ENCODE results near the gene APOBEC3H. TPM values are rescaled to one million over a fixed set of nuclear protein-coding genes. Genes with fewer than 3 reads are reported as not detected.

APOBEC3H gene
- total RNA-seq, 1 donor from 2014 or later = not detected

DNA sequence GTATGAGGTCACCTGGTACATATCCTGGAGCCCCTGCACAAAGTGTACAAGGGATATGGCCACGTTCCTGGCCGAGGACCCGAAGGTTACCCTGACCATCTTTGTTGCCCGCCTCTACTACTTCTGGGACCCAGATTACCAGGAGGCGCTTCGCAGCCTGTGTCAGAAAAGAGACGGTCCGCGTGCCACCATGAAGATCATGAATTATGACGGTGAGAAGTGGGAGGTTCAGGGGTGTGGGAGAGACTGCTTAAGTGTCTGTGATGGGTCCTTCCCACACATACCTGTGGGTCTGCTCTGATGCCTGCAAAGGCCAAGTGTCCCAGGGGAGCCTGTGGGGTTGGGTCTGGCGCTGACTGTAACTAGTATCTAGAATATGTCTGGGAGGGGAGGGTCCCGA, 16.0 kb upstream of the APOBEC3H start:
- TF ChIP-seq, protein P1, sequence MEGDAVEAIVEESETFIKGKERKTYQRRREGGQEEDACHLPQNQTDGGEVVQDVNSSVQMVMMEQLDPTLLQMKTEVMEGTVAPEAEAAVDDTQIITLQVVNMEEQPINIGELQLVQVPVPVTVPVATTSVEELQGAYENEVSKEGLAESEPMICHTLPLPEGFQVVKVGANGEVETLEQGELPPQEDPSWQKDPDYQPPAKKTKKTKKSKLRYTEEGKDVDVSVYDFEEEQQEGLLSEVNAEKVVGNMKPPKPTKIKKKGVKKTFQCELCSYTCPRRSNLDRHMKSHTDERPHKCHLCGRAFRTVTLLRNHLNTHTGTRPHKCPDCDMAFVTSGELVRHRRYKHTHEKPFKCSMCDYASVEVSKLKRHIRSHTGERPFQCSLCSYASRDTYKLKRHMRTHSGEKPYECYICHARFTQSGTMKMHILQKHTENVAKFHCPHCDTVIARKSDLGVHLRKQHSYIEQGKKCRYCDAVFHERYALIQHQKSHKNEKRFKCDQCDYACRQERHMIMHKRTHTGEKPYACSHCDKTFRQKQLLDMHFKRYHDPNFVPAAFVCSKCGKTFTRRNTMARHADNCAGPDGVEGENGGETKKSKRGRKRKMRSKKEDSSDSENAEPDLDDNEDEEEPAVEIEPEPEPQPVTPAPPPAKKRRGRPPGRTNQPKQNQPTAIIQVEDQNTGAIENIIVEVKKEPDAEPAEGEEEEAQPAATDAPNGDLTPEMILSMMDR (conservative IDR thresholded peaks at IDR 0.05; ENCODE audit: low read depth, low read length) = no peak
- no peak overlapping the region for H3K4me3 ChIP-seq (ENCODE audit: low read depth, low read length)
- DNase-seq (ENCODE audit: low read depth) = no peak

DNA sequence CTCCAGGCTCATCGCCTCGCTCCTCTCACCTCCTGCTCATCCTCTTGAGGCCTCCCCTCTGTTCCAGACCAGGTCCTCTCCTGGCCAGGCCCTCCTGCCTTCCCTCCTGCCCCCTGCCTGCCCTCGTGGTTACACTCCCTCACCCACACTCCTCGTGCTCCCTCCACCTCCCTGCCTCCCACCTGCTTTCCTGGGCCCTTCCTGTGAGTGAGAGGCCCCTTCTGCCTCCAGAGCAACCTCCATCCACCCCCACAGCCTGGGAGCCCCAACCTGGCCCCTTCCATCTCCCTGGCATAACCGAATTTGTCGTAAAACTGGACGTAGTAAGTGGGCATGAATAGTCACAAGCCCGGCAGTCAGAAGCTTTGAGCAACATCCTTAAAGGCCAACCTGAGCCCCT, 15.4 kb upstream of the APOBEC3H start:
- H3K4me3 ChIP-seq (ENCODE audit: low read depth, low read length) = no peak overlapping the region
- TF ChIP-seq, protein P1 (conservative IDR thresholded peaks at IDR 0.05; ENCODE audit: low read depth, low read length) = no peak
- no peak for DNase-seq (ENCODE audit: low read depth)

DNA sequence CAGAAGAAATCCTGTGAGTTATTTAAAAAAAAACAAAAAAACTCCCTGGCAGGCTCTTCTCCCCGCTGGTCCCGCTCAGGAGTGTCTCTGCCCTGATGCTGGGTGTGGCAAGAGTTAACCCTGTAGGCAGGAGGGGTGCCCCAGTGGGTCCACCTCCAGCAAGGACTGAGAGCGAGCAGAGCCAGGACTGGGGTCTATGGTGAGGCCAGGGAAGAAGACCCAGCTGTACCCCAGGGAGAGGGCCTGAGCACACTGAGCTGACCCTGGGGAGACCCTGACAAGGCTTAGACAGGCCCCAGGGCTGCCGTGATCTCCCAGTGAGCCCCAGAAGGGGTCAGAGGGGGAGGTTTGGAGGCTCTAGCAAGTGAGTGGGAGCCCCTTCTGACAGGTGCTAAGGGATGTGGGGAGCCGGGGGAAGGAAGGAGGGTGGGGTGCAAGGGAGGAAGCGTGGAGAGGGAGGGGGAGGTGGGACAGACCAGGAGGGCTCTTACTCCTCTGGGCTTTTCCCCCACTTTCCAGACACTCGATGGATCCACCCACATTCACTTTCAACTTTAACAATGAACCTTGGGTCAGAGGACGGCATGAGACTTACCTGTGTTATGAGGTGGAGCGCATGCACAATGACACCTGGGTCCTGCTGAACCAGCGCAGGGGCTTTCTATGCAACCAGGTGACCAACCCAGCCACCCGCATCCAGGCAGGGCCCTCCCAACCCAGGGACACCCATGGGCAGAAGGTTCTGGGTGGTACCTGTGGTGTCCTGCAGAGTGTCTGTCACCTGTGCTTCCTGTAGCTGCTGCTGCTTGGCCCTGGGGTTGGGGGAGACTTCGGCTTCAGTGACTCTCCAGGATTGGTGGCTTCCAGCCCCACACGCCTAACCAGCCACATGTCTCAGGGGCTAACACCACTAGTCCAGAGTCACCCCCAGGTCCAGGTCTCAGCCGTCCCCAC, 13.6 kb upstream of the APOBEC3H start:
- TF ChIP-seq, protein P1 (conservative IDR thresholded peaks at IDR 0.05; ENCODE audit: low read depth, low read length) = no peak
- DNase-seq (ENCODE audit: low read depth) = no peak
- H3K4me3 ChIP-seq (ENCODE audit: low read depth, low read length) = no peak overlapping the region

DNA sequence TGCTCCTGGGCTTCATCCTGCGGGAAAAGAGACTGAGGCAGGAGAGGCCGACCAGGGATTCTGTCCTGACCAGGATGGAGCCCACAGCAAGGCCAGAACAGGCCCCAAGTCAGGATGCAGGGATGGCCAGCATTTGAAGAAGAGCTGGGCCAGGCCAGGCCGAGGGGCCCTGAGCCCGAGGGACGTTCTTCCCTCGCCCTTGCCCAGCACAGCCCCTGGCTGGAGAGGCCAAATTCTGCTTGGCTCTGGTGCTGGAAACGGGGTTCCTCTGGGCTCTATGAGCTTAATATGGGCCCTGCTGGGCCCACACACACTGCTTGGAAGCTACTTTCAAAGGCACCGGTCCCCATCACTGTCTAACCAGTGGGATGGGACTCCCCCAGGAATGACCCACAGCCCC, 12.4 kb upstream of the APOBEC3H start:
- no peak for DNase-seq (ENCODE audit: low read depth)
- no peak overlapping the region for H3K4me3 ChIP-seq (ENCODE audit: low read depth, low read length)
- TF ChIP-seq, protein P1 (conservative IDR thresholded peaks at IDR 0.05; ENCODE audit: low read depth, low read length) = no peak

DNA sequence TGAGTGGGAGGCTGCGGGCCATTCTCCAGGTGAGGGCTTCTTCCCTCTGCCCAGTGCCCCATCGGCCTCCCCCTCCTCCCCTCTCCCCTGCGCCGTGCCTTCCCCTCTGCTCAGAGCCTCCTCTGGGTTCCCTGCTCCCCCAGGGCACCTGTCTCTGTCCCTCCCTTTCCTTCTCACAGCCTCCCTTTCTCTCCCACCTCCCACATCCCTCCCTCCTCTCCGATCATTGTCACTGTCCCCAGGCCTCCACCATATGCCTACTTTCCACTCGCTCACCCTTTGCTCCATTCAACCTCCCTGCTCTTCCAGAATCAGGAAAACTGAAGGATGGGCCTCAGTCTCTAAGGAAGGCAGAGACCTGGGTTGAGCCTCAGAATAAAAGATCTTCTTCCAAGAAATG, 9.9 kb upstream of the APOBEC3H start:
- TF ChIP-seq, protein P1 (conservative IDR thresholded peaks at IDR 0.05; ENCODE audit: low read depth, low read length) = no peak
- no peak for DNase-seq (ENCODE audit: low read depth)

DNA sequence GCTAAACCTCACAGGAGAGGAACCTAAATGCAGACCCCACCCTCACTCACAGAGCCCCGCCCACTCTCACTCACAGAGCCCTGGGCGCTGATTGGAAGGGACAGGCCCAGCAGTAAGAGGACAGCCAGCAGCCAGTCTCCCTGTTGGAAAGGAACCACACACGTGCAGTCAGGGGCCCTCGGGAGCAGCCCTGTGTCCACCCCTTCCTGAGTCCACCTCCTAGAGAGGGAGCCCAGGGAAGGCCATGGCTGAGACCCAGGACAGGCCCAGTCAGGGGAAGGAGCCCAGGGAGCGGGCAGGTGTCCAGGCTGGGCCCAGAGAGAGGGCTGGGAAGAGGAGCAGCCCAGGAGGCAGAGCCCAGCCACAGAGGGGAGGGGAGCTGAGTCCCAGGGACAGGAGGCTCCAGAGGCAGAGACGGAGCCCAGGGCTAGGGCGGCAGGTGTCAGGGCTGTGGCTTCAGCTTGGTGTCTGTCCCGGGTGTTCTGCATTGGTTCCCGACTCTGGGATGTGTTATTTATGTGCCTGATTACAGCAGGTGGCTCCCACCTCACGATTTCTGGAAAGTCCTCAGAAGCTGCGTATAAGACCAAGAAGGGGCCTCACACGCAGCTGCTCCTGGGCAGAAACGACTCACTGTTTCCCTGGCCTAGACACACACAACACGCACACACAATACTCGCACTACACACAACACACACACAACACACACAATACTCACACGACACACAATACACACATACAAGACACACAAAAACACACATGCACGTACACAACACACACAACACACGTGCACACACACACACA, 9.0 kb upstream of the APOBEC3H start:
- H3K4me3 ChIP-seq (ENCODE audit: low read depth, low read length) = no peak overlapping the region
- no peak for DNase-seq (ENCODE audit: low read depth)
- TF ChIP-seq, protein P1 (conservative IDR thresholded peaks at IDR 0.05; ENCODE audit: low read depth, low read length) = no peak

More for the DNA sequence above, 9.9 kb upstream of the APOBEC3H start:
- no peak overlapping the region for H3K4me3 ChIP-seq (ENCODE audit: low read depth, low read length)
